ENCODE data around the gene FHIT.

GRCh38 chr3:59774000-59774399 lies 1477.3 kb downstream of the FHIT start:
- TF ChIP-seq CTCF (conservative IDR thresholded peaks at IDR 0.05): no peak
- TF ChIP-seq EZH2 (IDR thresholded peaks at IDR 0.05; ENCODE audit: low read depth): no peak

Measured in PC-9 (cell line).